ENCODE measurements around the gene CD4. TPM values are rescaled to one million over a fixed set of nuclear protein-coding genes. Genes with fewer than 3 reads are reported as not detected.
A peak's percentile ranks its signal among the peaks of the same experiment; 100 is the strongest.
"Not testable (repeated sequence)": the region's sequence is repeated elsewhere in the genome, so short reads cannot be mapped to it uniquely, and the experiment has no call there.

CD4 gene
- total RNA-seq, 1 donor from 2014 or later, result 2.6 TPM

GRCh38 chr12:6869049-6870021 is 80.0 kb downstream of the CD4 start:
- peak overlapping the region; percentile 99 for H3K27ac ChIP-seq

GRCh38 chr12:6870304-6870703 is 81.0 kb downstream of the CD4 start:
- Histone ChIP-seq H3K36me3 (peaks cover 19 to 21% of the 10 kb centered on the region in 2 donors), H3K27ac (peak overlapping the region in 1 of 2 donors; percentile 41), H3K4me1 (peaks cover 14 to 40% of the 10 kb centered on the region in 2 donors)
- not testable (repeated sequence) for H3K9me3 ChIP-seq; H3K4me3 ChIP-seq; DNase-seq (ENCODE audit: low spot score in 2 of 2); H3K27me3 ChIP-seq
- intact Hi-C loops (cut with DNase I), result loop anchor here (5.0 kb wide), 1 partner anchor 237 kb away; the partner anchor contains the start of gene C1RL

More at GRCh38 chr12:6869049-6870021, 80.0 kb downstream of the CD4 start:
- peak overlapping the region in 1 of 2 donors; percentile 91 for H3K4me3 ChIP-seq
- intact Hi-C loops (cut with DNase I), result loop anchor here (1.0 to 5.0 kb wide), 3 partner anchors 55 to 238 kb away; partner anchors contain the start of gene C1RL
- H3K36me3 ChIP-seq, result peaks cover 28 to 31% of the 10 kb centered on the region in 2 donors
- no peaks in the 10 kb centered on the region for H3K9me3 ChIP-seq
- peak; percentile 79 to 91 (median 88) for TF ChIP-seq CTCF (IDR thresholded peaks at IDR 0.05)
- peak in 1 of 2 donors; percentile 90 for DNase-seq (ENCODE audit: low spot score in 2 of 2)
- no peaks in the 10 kb centered on the region for H3K27me3 ChIP-seq
- H3K4me1 ChIP-seq, result peaks cover 14 to 40% of the 10 kb centered on the region in 2 donors

Other genes starting within 250 kb of the CD4 start
- gene IFFO1, start 233.5 kb upstream of the CD4 start, total RNA-seq, result 35.0 TPM
- 77.4 TPM for gene NOP2, start 221.2 kb upstream of the CD4 start, total RNA-seq
- gene CHD4, start 182.1 kb upstream of the CD4 start, total RNA-seq, result 185 TPM
- gene LPAR5, start 153.6 kb upstream of the CD4 start, total RNA-seq, result 0.21 TPM
- gene ACRBP, start 142.1 kb upstream of the CD4 start, total RNA-seq, result 10.6 TPM
- gene ING4, start 126.4 kb upstream of the CD4 start, total RNA-seq, result 2.6 TPM
- 15.1 TPM for gene ZNF384, start 100.2 kb upstream of the CD4 start, total RNA-seq
- gene PIANP, start 88.7 kb upstream of the CD4 start, total RNA-seq, result not detected
- 221 TPM for gene COPS7A, start 65.5 kb upstream of the CD4 start, total RNA-seq
- gene MLF2, start 36.4 kb upstream of the CD4 start, total RNA-seq, result 145 TPM
- 361 TPM for gene PTMS, start 23.2 kb upstream of the CD4 start, total RNA-seq
- not detected for gene LAG3, start 17.0 kb upstream of the CD4 start, total RNA-seq
- gene GPR162, start 32.3 kb downstream of the CD4 start, total RNA-seq, result 9.4 TPM
- gene P3H3, start 38.9 kb downstream of the CD4 start, total RNA-seq, result 62.2 TPM
- 10.4 TPM for gene GNB3, start 51.4 kb downstream of the CD4 start, total RNA-seq
- not detected for gene CDCA3, start 61.8 kb downstream of the CD4 start, total RNA-seq
- 46.2 TPM for gene USP5, start 62.6 kb downstream of the CD4 start, total RNA-seq
- 482 TPM for gene TPI1, start 78.0 kb downstream of the CD4 start, total RNA-seq
- gene SPSB2, start 83.8 kb downstream of the CD4 start, total RNA-seq, result 14.5 TPM
- 6.6 TPM for gene LRRC23, start 115.3 kb downstream of the CD4 start, total RNA-seq
- 30.3 TPM for gene ENO2, start 125.1 kb downstream of the CD4 start, total RNA-seq
- gene ATN1, start 138.4 kb downstream of the CD4 start, total RNA-seq, result 207 TPM
- not detected for gene RNU7-1, start 154.3 kb downstream of the CD4 start, total RNA-seq
- 558 TPM for gene C12orf57, start 154.5 kb downstream of the CD4 start, total RNA-seq
- 1.7 TPM for gene PTPN6, start 161.8 kb downstream of the CD4 start, total RNA-seq
- gene PHB2, start 181.1 kb downstream of the CD4 start, total RNA-seq, result 85.5 TPM
- gene EMG1, start 181.4 kb downstream of the CD4 start, total RNA-seq, result 37.4 TPM
- gene LPCAT3, start 228.9 kb downstream of the CD4 start, total RNA-seq, result 23.0 TPM